Activated CD8-positive, alpha-beta T cell treated with anti-CD3 and anti-CD28 coated beads for 36 hours (primary cell): Measurements from ENCODE around the gene NRXN3. TPM values are rescaled to one million over a fixed set of nuclear protein-coding genes. Genes with fewer than 3 reads are reported as not detected.

Experiments used
- ATAC-seq: fragments of 200-7000 bp; cut with Tn5 transposase; one replicate; pipeline ENCODE4 v1.10.0; 2021; ENCODE audit warnings: mild to moderate bottlenecking, moderate library complexity
- CTCF ChIA-PET: fragments of 350-600 bp; sonication (Branson Sonifier 250); formaldehyde crosslinking; loops from one replicate; lab custom pipeline; 2021; ENCODE audit warnings: antibody characterized with exemption; lab: Charles Lee
- POLR2A ChIA-PET: fragments of 350-600 bp; sonication (Branson Sonifier 250); formaldehyde crosslinking; loops from one replicate; lab custom pipeline; 2021; ENCODE audit warnings: antibody characterized with exemption; lab: Charles Lee
- DNase-seq: peaks from one replicate; pipeline ENCODE4 v3.0.0-alpha.2; 2020
- H3K27ac Mint-ChIP-seq: one replicate; pipeline ENCODE4 v1.8.0; 2021; ENCODE audit warnings: mild to moderate bottlenecking, mixed read lengths
- H3K27me3 Mint-ChIP-seq: one replicate; pipeline ENCODE4 v1.8.0; 2021; ENCODE audit warnings: mixed read lengths
- H3K36me3 Mint-ChIP-seq: one replicate; pipeline ENCODE4 v1.8.0; 2021; ENCODE audit warnings: low read depth, mixed read lengths
- H3K4me1 Mint-ChIP-seq: one replicate; pipeline ENCODE4 v1.8.0; 2021; ENCODE audit warnings: low read depth, mixed read lengths
- H3K4me3 Mint-ChIP-seq: one replicate; pipeline ENCODE4 v1.8.0; 2021; ENCODE audit warnings: mild to moderate bottlenecking, moderate library complexity, mixed read lengths
- H3K9me3 Mint-ChIP-seq: one replicate; pipeline ENCODE4 v1.8.0; 2021; ENCODE audit warnings: mixed read lengths
- intact Hi-C: fragments of 100-400 bp; cut with micrococcal nuclease; formaldehyde crosslinking; loops from one replicate; pipeline ENCODE4 v1.10.0; 2022
- total RNA-seq, 2 experiments: library from RNA; stranded (reverse); gene quantifications; one replicate each; pipeline ENCODE4 v1.2.3, GENCODE V29; 2021
- TF ChIP-seq, protein P1 (sequence below): fragments of 200-600 bp; IDR thresholded peaks from one replicate; pipeline ENCODE4 v1.8.0; 2022; ENCODE audit warnings: antibody characterized with exemption, mild to moderate bottlenecking

NRXN3 gene
- total RNA-seq, 2 experiments from 2014 or later = not detected

DNA sequence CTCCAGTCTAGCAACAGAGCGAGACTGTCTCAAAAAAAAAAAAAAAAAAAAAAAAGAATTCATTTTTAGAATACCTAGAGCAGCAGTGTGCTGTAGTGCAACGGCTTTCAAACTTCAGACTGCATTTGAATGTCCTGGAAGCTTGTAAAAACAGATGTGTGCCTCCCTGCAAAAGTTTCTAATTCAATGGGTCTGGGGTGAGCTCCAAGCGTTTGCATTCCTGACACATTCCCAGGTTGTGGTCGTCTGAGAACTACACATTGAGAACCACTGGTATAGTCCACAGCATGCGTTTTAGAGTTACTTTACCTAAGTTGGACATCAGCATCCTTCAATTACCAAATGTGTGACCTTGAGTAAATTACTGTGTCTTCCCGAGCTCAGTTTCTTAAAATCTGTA lies 816.8 kb downstream of the NRXN3 start:
- ChIA-PET CTCF (no interaction called here), POLR2A (no interaction called here)
- ATAC-seq = no peak

DNA sequence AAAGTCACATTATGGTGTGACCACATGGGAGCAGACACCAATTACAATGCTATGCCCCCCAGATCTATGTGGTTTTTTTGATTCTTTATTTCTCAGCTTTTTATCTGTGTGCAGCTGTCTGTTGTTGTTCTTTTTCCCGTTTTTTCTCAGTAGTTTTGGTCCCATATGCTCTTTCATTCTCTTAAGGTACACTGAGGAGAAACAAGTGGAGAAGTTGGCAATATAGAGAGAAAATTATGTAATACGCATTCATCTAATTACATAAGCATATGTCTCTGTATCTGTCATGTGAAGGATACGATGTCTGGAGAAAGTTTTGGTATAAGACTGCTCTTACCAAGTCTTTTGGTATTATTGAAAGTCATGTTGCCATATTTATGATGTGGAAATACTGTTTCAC lies 819.0 kb downstream of the NRXN3 start:
- DNase-seq = no peak
- CTCF ChIA-PET = no interaction called here
- Mint-ChIP-seq H3K4me1 (no peaks in the 10 kb centered on the region), H3K27ac (no peak overlapping the region), H3K9me3 (no peaks in the 10 kb centered on the region), H3K4me3 (no peak overlapping the region), H3K36me3 (no peaks in the 10 kb centered on the region), H3K27me3 (no peaks in the 10 kb centered on the region)
- POLR2A ChIA-PET = no interaction called here
- TF ChIP-seq, protein P1, sequence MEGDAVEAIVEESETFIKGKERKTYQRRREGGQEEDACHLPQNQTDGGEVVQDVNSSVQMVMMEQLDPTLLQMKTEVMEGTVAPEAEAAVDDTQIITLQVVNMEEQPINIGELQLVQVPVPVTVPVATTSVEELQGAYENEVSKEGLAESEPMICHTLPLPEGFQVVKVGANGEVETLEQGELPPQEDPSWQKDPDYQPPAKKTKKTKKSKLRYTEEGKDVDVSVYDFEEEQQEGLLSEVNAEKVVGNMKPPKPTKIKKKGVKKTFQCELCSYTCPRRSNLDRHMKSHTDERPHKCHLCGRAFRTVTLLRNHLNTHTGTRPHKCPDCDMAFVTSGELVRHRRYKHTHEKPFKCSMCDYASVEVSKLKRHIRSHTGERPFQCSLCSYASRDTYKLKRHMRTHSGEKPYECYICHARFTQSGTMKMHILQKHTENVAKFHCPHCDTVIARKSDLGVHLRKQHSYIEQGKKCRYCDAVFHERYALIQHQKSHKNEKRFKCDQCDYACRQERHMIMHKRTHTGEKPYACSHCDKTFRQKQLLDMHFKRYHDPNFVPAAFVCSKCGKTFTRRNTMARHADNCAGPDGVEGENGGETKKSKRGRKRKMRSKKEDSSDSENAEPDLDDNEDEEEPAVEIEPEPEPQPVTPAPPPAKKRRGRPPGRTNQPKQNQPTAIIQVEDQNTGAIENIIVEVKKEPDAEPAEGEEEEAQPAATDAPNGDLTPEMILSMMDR = no peak
- intact Hi-C loops = no loop called here
- no peak for ATAC-seq

More for the DNA sequence above, 816.8 kb downstream of the NRXN3 start:
- Mint-ChIP-seq H3K27me3 (no peaks in the 10 kb centered on the region), H3K27ac (no peak overlapping the region), H3K9me3 (no peaks in the 10 kb centered on the region), H3K4me3 (no peak overlapping the region), H3K4me1 (no peaks in the 10 kb centered on the region), H3K36me3 (no peaks in the 10 kb centered on the region)
- TF ChIP-seq, protein P1 = no peak
- intact Hi-C loops = no loop called here
- DNase-seq = no peak

DNA sequence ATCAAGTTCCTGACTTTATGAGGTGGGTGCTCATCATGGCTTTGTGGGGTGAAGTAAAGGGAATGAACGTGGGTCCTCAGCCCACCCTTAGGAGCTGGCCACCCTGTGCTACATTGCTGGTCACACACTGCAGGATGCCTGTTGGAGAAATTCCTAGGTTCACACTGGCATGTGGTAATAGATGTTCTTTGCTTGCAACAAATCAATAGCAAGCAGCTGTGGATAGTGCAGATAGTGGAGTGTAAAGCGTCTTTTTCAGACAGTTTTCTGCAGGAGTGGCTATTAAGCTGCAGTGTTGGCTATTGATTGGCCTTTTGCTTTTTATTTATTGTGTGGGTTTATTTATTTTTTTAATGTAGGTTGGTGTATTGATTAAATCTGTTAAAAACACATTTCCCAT lies 822.7 kb downstream of the NRXN3 start:
- ChIA-PET CTCF (interaction anchor here (1.0 kb wide), 1 partner anchor 21 kb away, joined by 3 read pairs; no protein-coding TSS in a partner anchor), POLR2A (no interaction called here)
- Mint-ChIP-seq H3K27ac (no peak overlapping the region), H3K4me1 (no peaks in the 10 kb centered on the region), H3K27me3 (no peaks in the 10 kb centered on the region), H3K4me3 (no peak overlapping the region), H3K36me3 (no peaks in the 10 kb centered on the region), H3K9me3 (no peaks in the 10 kb centered on the region)
- TF ChIP-seq, protein P1 = no peak
- ATAC-seq (no peak), DNase-seq (no peak)
- intact Hi-C loops = no loop called here

DNA sequence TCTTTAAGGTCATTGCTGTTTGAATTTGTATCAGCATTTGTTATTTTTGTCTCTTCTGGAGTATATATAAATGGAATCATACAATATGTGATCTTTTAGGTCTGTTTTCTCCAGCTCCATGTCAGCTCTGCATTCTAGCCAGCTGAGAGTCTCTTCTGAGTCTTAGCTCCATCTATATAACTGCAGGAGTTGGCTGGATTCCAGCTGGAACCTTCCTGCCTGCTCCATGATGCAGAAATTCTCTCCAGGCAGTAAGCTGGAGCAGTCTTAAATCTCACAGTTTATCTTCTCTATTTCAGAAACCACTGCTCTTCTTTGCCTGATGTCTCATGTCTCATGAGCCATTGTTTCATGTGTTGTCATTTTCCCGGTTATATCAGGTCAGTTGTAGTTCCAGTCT lies 827.6 kb downstream of the NRXN3 start:
- intact Hi-C loops = no loop called here
- no peaks in the 10 kb centered on the region for H3K36me3 Mint-ChIP-seq
- POLR2A ChIA-PET = no interaction called here
- no peak for ATAC-seq
- DNase-seq = no peak
- CTCF ChIA-PET = no interaction called here
- no peaks in the 10 kb centered on the region for H3K9me3 Mint-ChIP-seq
- peaks cover 5% of the 10 kb centered on the region for H3K27me3 Mint-ChIP-seq
- no peaks in the 10 kb centered on the region for H3K4me1 Mint-ChIP-seq
- H3K4me3 Mint-ChIP-seq = no peak overlapping the region
- TF ChIP-seq, protein P1 = no peak
- no peak overlapping the region for H3K27ac Mint-ChIP-seq

DNA sequence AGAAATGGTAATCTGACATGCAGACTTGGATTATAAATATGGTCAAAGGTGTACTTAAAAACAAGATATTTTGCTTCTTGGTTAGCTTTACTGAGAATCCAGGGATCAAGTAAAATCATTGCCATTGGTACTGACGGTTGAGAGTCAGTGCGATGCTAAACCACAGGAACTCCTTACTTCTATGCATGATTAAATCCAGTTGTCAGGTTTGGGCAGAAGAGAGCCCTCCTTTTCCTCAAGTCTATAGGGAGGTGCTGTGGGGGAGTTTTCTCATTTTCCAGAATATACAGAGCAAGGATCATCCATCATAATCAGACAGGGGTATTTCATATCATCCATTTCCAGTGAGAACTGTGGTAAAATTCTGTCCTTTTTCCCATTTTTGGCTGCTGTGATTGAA lies 839.1 kb downstream of the NRXN3 start:
- TF ChIP-seq, protein P1 = no peak
- no peaks in the 10 kb centered on the region for H3K36me3 Mint-ChIP-seq
- DNase-seq = no peak
- H3K9me3 Mint-ChIP-seq = no peaks in the 10 kb centered on the region
- no peak for ATAC-seq
- no peaks in the 10 kb centered on the region for H3K27me3 Mint-ChIP-seq
- no peak overlapping the region for H3K27ac Mint-ChIP-seq
- no peaks in the 10 kb centered on the region for H3K4me1 Mint-ChIP-seq
- CTCF ChIA-PET = interaction anchor here (1.1 kb wide), 1 partner anchor 24 kb away, joined by 3 read pairs; no protein-coding TSS in a partner anchor
- POLR2A ChIA-PET = no interaction called here
- no peak overlapping the region for H3K4me3 Mint-ChIP-seq
- intact Hi-C loops = no loop called here
